ENCODE data around the gene MAPK6.
"Not testable (repeated sequence)": the region's sequence is repeated elsewhere in the genome, so short reads cannot be mapped to it uniquely, and the experiment has no call there.

Gene MAPK6

GRCh38 chr15:52076889-52077781, 58.1 kb downstream of the MAPK6 start:
- no peak overlapping the region for H3K4me3 ChIP-seq (ENCODE audit: low read length)
- DNase-seq (ENCODE audit: low read depth) = peak; percentile 72
- TF ChIP-seq CTCF (conservative IDR thresholded peaks at IDR 0.05; ENCODE audit: low read length) = peak; percentile 40

GRCh38 chr15:52078197-52078875, 59.3 kb downstream of the MAPK6 start:
- no peak for DNase-seq (ENCODE audit: low read depth)

GRCh38 chr15:52078876-52079700, 60.1 kb downstream of the MAPK6 start:
- peak; percentile 53 for DNase-seq (ENCODE audit: low read depth)
- peak; percentile 86 for TF ChIP-seq CTCF (conservative IDR thresholded peaks at IDR 0.05; ENCODE audit: low read length)
- no peak overlapping the region for H3K4me3 ChIP-seq (ENCODE audit: low read length)

More at GRCh38 chr15:52078197-52078875, 59.3 kb downstream of the MAPK6 start:
- no peak overlapping the region for H3K4me3 ChIP-seq (ENCODE audit: low read length)
- TF ChIP-seq CTCF (conservative IDR thresholded peaks at IDR 0.05; ENCODE audit: low read length) = no peak

GRCh38 chr15:52080031-52080430, 61.0 kb downstream of the MAPK6 start:
- no peak for DNase-seq (ENCODE audit: low read depth)
- TF ChIP-seq CTCF (conservative IDR thresholded peaks at IDR 0.05; ENCODE audit: low read length) = no peak
- H3K4me3 ChIP-seq (ENCODE audit: low read length) = no peak overlapping the region

- TF ChIP-seq CTCF (conservative IDR thresholded peaks at IDR 0.05; ENCODE audit: low read length) = no peak
- DNase-seq (ENCODE audit: low read depth) = no peak
- H3K4me3 ChIP-seq (ENCODE audit: low read length) = no peak overlapping the region
Measured at GRCh38 chr15:52080706-52081392, 61.8 kb downstream of the MAPK6 start.

GRCh38 chr15:52082197-52083036, 63.4 kb downstream of the MAPK6 start:
- no peak overlapping the region for H3K4me3 ChIP-seq (ENCODE audit: low read length)
- peak; percentile 72 for DNase-seq (ENCODE audit: low read depth)
- TF ChIP-seq CTCF (conservative IDR thresholded peaks at IDR 0.05; ENCODE audit: low read length) = peak; percentile 19

GRCh38 chr15:52083037-52083359, 64.0 kb downstream of the MAPK6 start:
- DNase-seq (ENCODE audit: low read depth); H3K4me3 ChIP-seq (ENCODE audit: low read length): not testable (repeated sequence)
